ENCODE data around the gene ADAMTS14. TPM values are rescaled to one million over a fixed set of nuclear protein-coding genes. Genes with fewer than 3 reads are reported as not detected.

Gene ADAMTS14
- total RNA-seq, 1 experiment from 2014 or later: 2.1 TPM

GRCh38 chr10:70773461-70773860 lies 101.2 kb downstream of the ADAMTS14 start:
- no peak for TF ChIP-seq NR3C1 (CRISPR knock-in tag; conservative IDR thresholded peaks at IDR 0.05; ENCODE audit: low read depth)
- TF ChIP-seq FOXP4 (CRISPR knock-in tag; IDR thresholded peaks at IDR 0.05): no peak
- no peak for TF ChIP-seq USF1 (CRISPR knock-in tag; IDR thresholded peaks at IDR 0.05)
- TF ChIP-seq ZNF396 (CRISPR knock-in tag; IDR thresholded peaks at IDR 0.05; ENCODE audit: borderline replicate concordance): no peak
- no peak for TF ChIP-seq ZNF423 (CRISPR knock-in tag; IDR thresholded peaks at IDR 0.05)
- no peak for TF ChIP-seq RELA (CRISPR knock-in tag; IDR thresholded peaks at IDR 0.05; ENCODE audit: borderline replicate concordance)
- TF ChIP-seq CBFB (CRISPR knock-in tag; IDR thresholded peaks at IDR 0.05; ENCODE audit: low read depth): no peak
- no peak for TF ChIP-seq AR (CRISPR knock-in tag; IDR thresholded peaks at IDR 0.05)
- TF ChIP-seq NFATC4 (CRISPR knock-in tag; IDR thresholded peaks at IDR 0.05): no peak
- ChIA-PET POLR2A (no interaction called here), CTCF (no interaction called here)
- no peak overlapping the region for H3K27ac Mint-ChIP-seq
- peaks cover 2% of the 10 kb centered on the region; the same call in 1 of the 2 replicates for H3K4me1 Mint-ChIP-seq
- H3K4me3 Mint-ChIP-seq: no peak overlapping the region
- DNase-seq (ENCODE audit: low spot score): no peak
- no peaks in the 10 kb centered on the region; the same call in 1 of the 2 replicates for H3K27me3 Mint-ChIP-seq (ENCODE audit: low read depth)
- no peaks in the 10 kb centered on the region for H3K36me3 Mint-ChIP-seq
- peaks cover 5% of the 10 kb centered on the region; the same call in 1 of the 2 replicates for H3K9me3 Mint-ChIP-seq
- ATAC-seq: no peak

- Mint-ChIP-seq H3K36me3 (no peaks in the 10 kb centered on the region), H3K27ac (no peak overlapping the region), H3K4me3 (no peak overlapping the region), H3K4me1 (peaks cover 3% of the 10 kb centered on the region; the same call in 1 of the 2 replicates), H3K27me3 (ENCODE audit: low read depth) (no peaks in the 10 kb centered on the region; the same call in 1 of the 2 replicates), H3K9me3 (peaks cover 4% of the 10 kb centered on the region; the same call in 1 of the 2 replicates)
- CTCF ChIA-PET: no interaction called here
- DNase-seq (ENCODE audit: low spot score) (no peak), ATAC-seq (no peak)
- TF ChIP-seq CDX4 (CRISPR knock-in tag; IDR thresholded peaks at IDR 0.05; ENCODE audit: borderline replicate concordance) (no peak), NFYB (CRISPR knock-in tag; conservative IDR thresholded peaks at IDR 0.05; ENCODE audit: low read depth) (no peak), ZNF396 (CRISPR knock-in tag; IDR thresholded peaks at IDR 0.05; ENCODE audit: borderline replicate concordance) (no peak), IRF1 (CRISPR knock-in tag; IDR thresholded peaks at IDR 0.05) (no peak), CTCF (IDR thresholded peaks at IDR 0.05) (no peak), ATF1 (CRISPR knock-in tag; IDR thresholded peaks at IDR 0.05) (no peak), SMAD4 (CRISPR knock-in tag; IDR thresholded peaks at IDR 0.05) (no peak), GABPB1 (CRISPR knock-in tag; IDR thresholded peaks at IDR 0.05) (no peak), FOXP1 (CRISPR knock-in tag; IDR thresholded peaks at IDR 0.05; ENCODE audit: borderline replicate concordance) (no peak), FOXJ3 (CRISPR knock-in tag; IDR thresholded peaks at IDR 0.05; ENCODE audit: borderline replicate concordance) (no peak), TEAD4 (CRISPR knock-in tag; IDR thresholded peaks at IDR 0.05) (no peak), ZNF219 (CRISPR knock-in tag; IDR thresholded peaks at IDR 0.05; ENCODE audit: borderline replicate concordance) (no peak), OVOL2 (CRISPR knock-in tag; IDR thresholded peaks at IDR 0.05; ENCODE audit: borderline replicate concordance) (no peak)
- POLR2A ChIA-PET: interaction anchor here (0.6 kb wide), 1 partner anchor 251 kb away, joined by 4 read pairs; no protein-coding TSS in a partner anchor
These were observed 101.9 kb downstream of the ADAMTS14 start for GRCh38 chr10:70773965-70774809.

All from WTC11 (cell line).